GM20000 (cell line): Measurements from ENCODE around the gene MPV17.

Experiments
- DNase-seq: peaks from one replicate; pipeline ENCODE4 v3.0.0; 2012; ENCODE audit warnings: low spot score
- TF ChIP-seq, protein P1 (sequence below): IDR thresholded peaks from 2 replicates; pipeline ENCODE4 v1.5.1; 2012; ENCODE audit warnings: mild to moderate bottlenecking, control low read depth; ENCODE audit errors: extremely low read depth, missing control alignments

Gene MPV17

DNA sequence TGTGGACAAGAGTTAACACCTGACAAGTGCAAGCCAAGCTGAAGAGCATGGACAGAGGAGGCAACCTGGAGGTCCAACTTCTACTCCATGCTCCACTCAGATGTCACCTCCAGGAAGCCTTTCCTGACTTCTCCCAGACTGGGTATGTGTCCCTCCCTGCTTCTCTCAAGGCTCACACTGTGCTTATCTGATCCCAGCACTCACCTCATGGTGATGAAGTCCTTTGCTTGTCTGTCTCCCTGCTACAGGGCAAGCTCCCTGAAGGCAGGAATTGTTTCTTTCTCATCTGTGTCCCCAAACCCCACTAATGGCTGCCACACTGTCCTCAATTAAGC is 57.4 kb downstream of the MPV17 start:
- no peak for DNase-seq

DNA sequence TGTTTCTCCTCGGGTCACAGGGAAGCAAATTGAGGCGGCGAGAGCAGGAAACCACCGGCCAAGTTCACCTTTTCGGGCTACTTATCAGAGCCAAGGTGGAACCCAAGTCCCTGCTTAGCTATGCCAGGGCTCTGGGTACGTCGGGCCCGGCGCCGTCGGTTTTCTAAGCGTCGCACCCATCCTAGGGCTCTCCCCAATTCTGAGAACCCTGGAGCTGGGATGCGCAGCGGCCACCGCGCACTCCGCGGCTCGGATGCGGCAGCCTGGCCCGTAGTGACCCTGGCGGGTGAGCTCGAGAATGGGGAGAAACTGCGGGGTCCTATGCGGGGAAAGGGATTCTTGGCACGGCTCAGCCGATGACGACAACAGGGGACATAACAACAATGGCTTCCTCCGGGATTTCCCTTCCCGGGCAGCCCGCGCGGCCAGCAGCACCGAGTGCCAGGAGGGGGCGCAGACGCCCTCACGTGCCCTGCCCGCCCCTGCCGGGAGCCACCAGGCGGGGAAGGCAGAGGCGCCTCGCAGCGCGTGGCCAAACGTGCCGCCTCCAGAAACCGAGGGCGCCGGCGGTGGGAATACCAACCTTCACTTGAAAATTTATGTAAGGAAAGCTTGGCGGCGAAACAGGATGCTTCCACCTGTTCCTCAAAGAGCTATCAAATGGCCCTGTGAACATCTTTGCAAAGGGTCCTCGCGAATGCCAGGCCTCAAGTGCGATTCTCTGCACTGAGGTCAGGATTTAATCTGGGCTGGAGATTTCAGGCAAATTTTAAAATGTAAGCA is 58.0 kb downstream of the MPV17 start:
- peak; percentile 85 for DNase-seq
- TF ChIP-seq, protein P1, sequence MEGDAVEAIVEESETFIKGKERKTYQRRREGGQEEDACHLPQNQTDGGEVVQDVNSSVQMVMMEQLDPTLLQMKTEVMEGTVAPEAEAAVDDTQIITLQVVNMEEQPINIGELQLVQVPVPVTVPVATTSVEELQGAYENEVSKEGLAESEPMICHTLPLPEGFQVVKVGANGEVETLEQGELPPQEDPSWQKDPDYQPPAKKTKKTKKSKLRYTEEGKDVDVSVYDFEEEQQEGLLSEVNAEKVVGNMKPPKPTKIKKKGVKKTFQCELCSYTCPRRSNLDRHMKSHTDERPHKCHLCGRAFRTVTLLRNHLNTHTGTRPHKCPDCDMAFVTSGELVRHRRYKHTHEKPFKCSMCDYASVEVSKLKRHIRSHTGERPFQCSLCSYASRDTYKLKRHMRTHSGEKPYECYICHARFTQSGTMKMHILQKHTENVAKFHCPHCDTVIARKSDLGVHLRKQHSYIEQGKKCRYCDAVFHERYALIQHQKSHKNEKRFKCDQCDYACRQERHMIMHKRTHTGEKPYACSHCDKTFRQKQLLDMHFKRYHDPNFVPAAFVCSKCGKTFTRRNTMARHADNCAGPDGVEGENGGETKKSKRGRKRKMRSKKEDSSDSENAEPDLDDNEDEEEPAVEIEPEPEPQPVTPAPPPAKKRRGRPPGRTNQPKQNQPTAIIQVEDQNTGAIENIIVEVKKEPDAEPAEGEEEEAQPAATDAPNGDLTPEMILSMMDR: peak; percentile 36

More for the DNA sequence above, 57.4 kb downstream of the MPV17 start:
- TF ChIP-seq, protein P1: no peak

DNA sequence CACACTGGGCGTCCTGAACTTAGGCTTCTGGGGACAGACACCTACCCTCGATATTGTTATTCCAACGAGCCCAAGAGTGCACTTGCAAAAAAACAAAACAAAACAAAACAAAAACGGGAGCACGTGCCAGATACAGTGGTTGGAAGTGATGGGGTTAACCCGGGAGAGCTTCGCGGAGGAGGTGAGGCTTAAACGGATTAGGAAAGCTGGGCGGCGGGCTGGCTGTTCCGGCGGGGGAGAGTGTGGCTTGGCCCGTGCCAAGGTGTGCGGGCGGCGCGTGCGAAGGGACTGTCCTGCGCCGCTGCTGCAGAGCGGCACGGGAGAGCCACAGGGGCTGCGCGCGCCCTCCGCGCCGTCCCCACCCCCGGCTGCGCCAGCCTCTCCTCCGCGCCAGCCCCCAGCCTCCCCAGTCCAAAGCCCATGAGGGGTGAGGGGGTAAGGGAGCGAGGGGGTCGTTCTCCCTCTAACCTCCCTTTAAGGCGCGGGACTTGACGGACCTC is 58.6 kb downstream of the MPV17 start:
- TF ChIP-seq, protein P1: no peak
- no peak for DNase-seq

DNA sequence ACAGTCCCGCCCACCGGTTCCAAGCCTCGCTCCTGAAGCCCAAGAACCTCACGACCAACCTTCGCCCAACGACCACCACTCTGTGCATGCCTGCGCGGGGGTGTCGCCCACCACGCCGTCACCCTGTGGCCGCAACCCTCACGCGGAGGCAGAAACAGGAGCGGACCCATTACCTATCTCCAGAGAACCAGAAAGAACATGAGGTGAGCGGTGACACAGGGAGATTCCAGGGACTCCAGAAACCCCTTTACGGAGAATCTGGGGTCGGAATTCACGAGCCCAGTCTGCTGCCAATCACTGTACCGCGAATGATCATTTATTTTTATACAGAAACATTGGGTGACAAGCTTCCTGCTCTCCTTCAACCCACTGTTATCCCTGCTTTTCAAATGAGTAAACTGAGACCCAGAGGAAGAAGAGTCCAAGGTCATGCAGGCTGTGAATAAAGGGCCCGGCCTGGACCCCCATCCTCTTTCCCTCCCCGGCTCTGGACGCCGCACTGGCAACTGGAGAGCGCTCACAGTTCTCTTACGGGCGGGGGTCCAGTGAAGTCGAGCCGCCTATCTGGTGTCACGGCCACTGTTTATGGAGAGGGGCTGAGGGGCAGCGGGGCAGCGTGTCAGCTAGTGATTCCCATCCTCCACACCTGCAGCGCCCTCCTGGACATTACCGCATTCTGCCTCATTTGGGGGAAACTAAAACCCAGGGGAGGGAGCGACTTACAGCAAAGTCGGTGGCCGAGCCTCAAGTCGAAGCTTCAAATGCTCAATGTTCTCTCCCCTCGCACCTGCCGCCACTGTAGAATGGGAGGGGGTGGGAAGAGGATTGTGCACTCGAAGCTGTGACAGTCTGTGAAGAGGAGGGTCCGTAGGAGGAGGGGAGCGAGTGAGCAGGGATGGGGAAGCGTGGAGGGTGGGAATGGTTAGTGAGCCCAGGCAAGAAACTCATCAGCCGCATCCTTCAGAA is 59.3 kb downstream of the MPV17 start:
- DNase-seq: peak; percentile 65
- TF ChIP-seq, protein P1: no peak

DNA sequence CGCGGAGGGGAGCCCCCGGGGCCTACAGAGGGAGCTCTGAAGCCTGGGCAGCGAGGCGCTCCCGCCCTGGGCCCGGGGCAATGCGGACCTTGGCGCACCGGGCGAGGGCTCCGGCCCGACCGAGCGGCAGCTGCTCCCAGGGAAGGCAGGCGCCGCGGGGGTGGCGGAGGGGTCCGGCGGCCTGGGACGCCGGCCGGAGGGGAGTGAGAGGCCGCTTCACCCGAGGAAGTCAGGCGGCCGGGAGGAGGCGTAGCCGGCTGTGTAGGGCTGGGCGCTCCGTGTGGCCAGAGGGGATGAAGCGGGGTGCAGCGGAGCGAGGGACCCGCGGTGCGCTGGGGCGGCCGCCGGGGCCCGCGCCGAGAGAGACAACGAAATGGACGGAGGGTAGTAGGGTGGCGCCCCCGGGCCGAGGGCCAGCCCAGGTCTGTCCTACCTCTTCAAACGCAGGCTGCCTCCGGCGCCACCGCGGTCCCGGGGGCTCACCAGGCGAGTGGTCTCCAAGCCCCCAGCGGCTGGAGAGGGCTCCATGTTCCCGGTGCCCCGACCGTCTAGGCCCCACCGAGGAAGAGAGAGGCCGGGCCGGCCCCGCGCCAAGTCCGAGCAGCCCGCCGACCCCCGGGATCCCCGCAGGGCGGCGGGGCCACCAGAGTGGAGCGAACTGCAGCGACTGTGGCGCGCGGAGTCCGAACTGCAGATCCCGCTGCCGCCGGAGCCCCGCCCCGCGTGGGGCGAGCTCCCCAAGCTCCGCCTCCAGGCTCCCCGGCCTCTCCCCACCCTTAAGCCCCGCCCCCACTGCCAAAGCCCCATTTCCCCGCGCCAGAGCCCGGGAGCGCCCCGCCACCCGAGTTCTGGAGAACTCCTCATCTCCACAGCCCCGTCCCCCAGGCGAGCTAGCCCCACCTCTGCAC is 60.3 kb downstream of the MPV17 start, which contains the start of gene SLC30A3:
Gene SLC30A3 (minus strand): TSS at position 669 of the 908 bp plus-strand sequence. CDS start 141 bp downstream, at position 528.
- peak; percentile 94 for DNase-seq
- TF ChIP-seq, protein P1: no peak

DNA sequence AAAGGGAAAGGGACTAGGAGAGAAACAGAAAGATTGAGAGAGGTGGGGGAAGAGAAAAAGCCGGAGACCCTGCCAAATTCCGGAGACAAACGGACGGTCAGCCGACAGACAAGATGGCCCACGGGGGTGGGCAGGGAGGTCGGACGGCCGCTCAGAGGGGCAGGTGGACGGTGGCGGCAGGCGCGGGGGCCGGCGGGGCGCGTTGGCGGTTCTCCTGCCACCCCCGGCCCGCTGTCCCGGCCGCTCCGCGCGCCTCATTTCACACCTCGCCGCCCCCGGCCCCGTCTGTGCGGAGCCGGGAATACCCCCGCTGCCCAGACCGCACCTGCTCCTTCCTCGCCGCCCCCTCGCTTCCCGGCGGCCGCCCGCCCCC is 61.0 kb downstream of the MPV17 start:
- TF ChIP-seq, protein P1: no peak
- no peak for DNase-seq
